ENCODE data around the gene IGF2BP3. TPM values are rescaled to one million over a fixed set of nuclear protein-coding genes. Genes with fewer than 3 reads are reported as not detected.
A peak's percentile ranks its signal among the peaks of the same experiment; 100 is the strongest.

Gene IGF2BP3
- total RNA-seq, 1 donor: 2.5 TPM

DNA sequence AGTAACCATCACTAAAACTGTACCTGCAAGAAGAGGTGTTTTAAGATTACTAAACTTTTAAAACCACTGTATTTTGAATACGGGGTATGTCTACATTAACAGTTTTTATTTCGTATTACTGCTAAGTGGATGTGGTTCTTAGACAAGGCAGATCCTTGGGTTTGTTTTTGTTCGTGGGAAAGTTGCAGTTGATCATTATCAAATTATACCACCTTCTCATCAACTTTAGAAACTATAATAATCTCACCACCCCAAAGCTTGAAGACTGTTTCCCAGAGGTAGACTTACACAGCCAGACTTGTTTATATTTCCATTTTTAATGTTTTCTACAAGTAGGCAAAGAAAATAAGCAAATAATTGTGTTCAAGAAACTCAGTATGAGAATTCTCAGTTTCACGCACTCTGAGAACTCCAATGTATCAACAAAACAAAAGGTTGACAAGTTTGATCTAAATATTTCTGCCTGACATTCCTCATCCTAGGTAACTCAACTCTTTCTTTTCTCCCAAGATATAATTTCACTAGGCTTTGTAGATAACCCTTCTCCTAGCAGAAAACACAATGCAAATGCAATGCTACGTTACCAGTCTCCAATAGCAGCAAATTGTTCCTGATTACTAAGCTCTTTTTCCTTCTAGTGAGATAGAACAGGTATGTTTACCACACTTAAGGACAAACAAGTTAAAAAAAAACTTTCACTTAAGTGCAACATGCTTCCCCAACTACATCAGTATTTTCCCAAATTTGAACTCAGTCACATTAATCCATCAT is 36.0 kb downstream of the IGF2BP3 start:
- no peak for DNase-seq (ENCODE audit: insufficient read length, low spot score, missing footprints)
- Histone ChIP-seq H3K9me3 (ENCODE audit: low read depth, low read length) (no peaks in the 10 kb centered on the region), H2AFZ (ENCODE audit: low read length) (no peak overlapping the region), H4K20me1 (ENCODE audit: insufficient read depth, low read length) (no peaks in the 10 kb centered on the region), H3K27ac (ENCODE audit: low read depth, low read length) (no peak overlapping the region), H3K4me1 (ENCODE audit: insufficient read depth, low read length) (no peaks in the 10 kb centered on the region), H3K79me2 (ENCODE audit: insufficient read depth, low read length) (peaks cover 36% of the 10 kb centered on the region), H3K4me3 (ENCODE audit: insufficient read depth, low read length) (no peak overlapping the region), H3K27me3 (ENCODE audit: insufficient read depth, low read length) (no peaks in the 10 kb centered on the region), H3K4me2 (ENCODE audit: insufficient read depth, low read length) (no peak overlapping the region), H3K36me3 (ENCODE audit: insufficient read depth, low read length) (no peaks in the 10 kb centered on the region)
- TF ChIP-seq CTCF (IDR thresholded peaks at IDR 0.05; ENCODE audit: extremely low read depth, low read depth, low read length): no peak

DNA sequence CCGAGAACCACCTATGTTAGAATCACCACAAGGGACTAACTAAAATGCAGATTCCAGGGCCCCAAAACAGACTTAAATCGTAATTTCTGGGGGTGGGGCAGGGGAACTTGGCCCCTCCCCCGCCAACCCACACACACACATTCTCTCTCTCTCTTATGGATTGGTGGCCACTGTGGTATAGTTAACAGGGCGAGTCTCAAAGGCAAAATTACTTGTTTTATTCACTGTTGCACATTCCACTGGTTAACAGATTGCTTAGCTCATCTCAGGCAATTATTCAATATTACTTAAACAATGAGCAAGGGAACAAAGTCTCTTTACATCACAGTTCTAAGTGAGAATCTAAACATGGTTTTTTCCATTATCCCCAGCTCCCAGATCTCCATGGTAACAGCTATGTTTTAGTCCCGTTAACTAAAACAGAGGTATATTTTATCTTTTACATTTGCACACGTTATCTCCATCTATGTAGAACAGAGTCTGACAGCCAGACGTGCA is 38.5 kb downstream of the IGF2BP3 start:
- Histone ChIP-seq H3K79me2 (ENCODE audit: insufficient read depth, low read length) (peaks cover 26% of the 10 kb centered on the region), H3K27ac (ENCODE audit: low read depth, low read length) (no peak overlapping the region), H3K4me1 (ENCODE audit: insufficient read depth, low read length) (no peaks in the 10 kb centered on the region), H4K20me1 (ENCODE audit: insufficient read depth, low read length) (no peaks in the 10 kb centered on the region), H3K36me3 (ENCODE audit: insufficient read depth, low read length) (no peaks in the 10 kb centered on the region), H3K4me2 (ENCODE audit: insufficient read depth, low read length) (no peak overlapping the region), H3K4me3 (ENCODE audit: insufficient read depth, low read length) (no peak overlapping the region), H2AFZ (ENCODE audit: low read length) (no peak overlapping the region), H3K9me3 (ENCODE audit: low read depth, low read length) (no peaks in the 10 kb centered on the region), H3K27me3 (ENCODE audit: insufficient read depth, low read length) (no peaks in the 10 kb centered on the region)
- no peak for DNase-seq (ENCODE audit: insufficient read length, low spot score, missing footprints)
- TF ChIP-seq CTCF (IDR thresholded peaks at IDR 0.05; ENCODE audit: extremely low read depth, low read depth, low read length): no peak

DNA sequence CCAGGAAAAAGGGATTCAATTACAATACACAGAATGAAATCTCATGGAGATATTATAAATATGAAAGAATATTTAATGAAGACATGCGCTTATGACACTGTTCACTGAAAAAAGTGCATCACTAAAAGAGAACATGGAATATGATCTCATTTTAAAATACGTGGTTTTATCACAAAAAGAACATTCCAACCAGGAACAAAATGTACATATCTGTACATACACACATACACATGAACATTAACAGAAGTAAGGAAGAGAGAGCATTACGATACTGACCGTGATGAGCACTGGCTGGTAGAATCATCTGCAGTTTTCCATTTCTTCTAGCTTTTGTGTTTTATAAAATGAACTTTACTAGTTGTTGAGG is 39.4 kb downstream of the IGF2BP3 start:
- Histone ChIP-seq H3K4me3 (ENCODE audit: insufficient read depth, low read length) (no peak overlapping the region), H3K36me3 (ENCODE audit: insufficient read depth, low read length) (no peaks in the 10 kb centered on the region), H4K20me1 (ENCODE audit: insufficient read depth, low read length) (no peaks in the 10 kb centered on the region), H3K4me1 (ENCODE audit: insufficient read depth, low read length) (no peaks in the 10 kb centered on the region), H3K79me2 (ENCODE audit: insufficient read depth, low read length) (peaks cover 26% of the 10 kb centered on the region), H3K27ac (ENCODE audit: low read depth, low read length) (no peak overlapping the region), H3K4me2 (ENCODE audit: insufficient read depth, low read length) (peak overlapping the region; percentile 14), H2AFZ (ENCODE audit: low read length) (no peak overlapping the region), H3K9me3 (ENCODE audit: low read depth, low read length) (no peaks in the 10 kb centered on the region), H3K27me3 (ENCODE audit: insufficient read depth, low read length) (no peaks in the 10 kb centered on the region)
- DNase-seq (ENCODE audit: insufficient read length, low spot score, missing footprints): no peak
- TF ChIP-seq CTCF (IDR thresholded peaks at IDR 0.05; ENCODE audit: extremely low read depth, low read depth, low read length): no peak

- H3K27ac ChIP-seq (ENCODE audit: low read depth, low read length): no peak overlapping the region
- H4K20me1 ChIP-seq (ENCODE audit: insufficient read depth, low read length): no peaks in the 10 kb centered on the region
- H3K9me3 ChIP-seq (ENCODE audit: low read depth, low read length): no peaks in the 10 kb centered on the region
- no peaks in the 10 kb centered on the region for H3K4me1 ChIP-seq (ENCODE audit: insufficient read depth, low read length)
- no peak overlapping the region for H2AFZ ChIP-seq (ENCODE audit: low read length)
- no peak overlapping the region for H3K4me2 ChIP-seq (ENCODE audit: insufficient read depth, low read length)
- TF ChIP-seq CTCF (IDR thresholded peaks at IDR 0.05; ENCODE audit: extremely low read depth, low read depth, low read length): no peak
- no peak for DNase-seq (ENCODE audit: insufficient read length, low spot score, missing footprints)
- H3K4me3 ChIP-seq (ENCODE audit: insufficient read depth, low read length): no peak overlapping the region
- H3K79me2 ChIP-seq (ENCODE audit: insufficient read depth, low read length): peaks cover 20% of the 10 kb centered on the region
- H3K36me3 ChIP-seq (ENCODE audit: insufficient read depth, low read length): no peaks in the 10 kb centered on the region
- no peaks in the 10 kb centered on the region for H3K27me3 ChIP-seq (ENCODE audit: insufficient read depth, low read length)
These were observed 43.4 kb downstream of the IGF2BP3 start for GRCh38 chr7:23426876-23427275.
